Cardiac fibroblast (primary cell): ENCODE results near the gene RAE1.

Experiments
- DNase-seq, 2 donors: peaks; one replicate each; pipeline versions ENCODE4 v3.0.0 to v3.0.0-alpha.2; 2010; ENCODE audit warnings: low read depth in 2 of 2
- H3K4me3 ChIP-seq, 2 donors: replicated peaks in 1 of 2; 1 replicate in 1 of 2; 2 replicates in 1 of 2; pipeline ENCODE4 v1.5.1; 2011; ENCODE audit warnings: low read depth in 2 of 2, low read length in 2 of 2, mild to moderate bottlenecking in 2 of 2, moderate library complexity in 1 of 2
- CTCF ChIP-seq: IDR thresholded peaks from one replicate; pipeline ENCODE4 v1.5.1; 2011; ENCODE audit warnings: low read depth, mild to moderate bottlenecking, low read length, inconsistent platforms

Gene RAE1

GRCh38 chr20:57372157-57372556 lies 21.1 kb downstream of the RAE1 start:
- H3K4me3 ChIP-seq, result no peak overlapping the region
- TF ChIP-seq CTCF, result no peak
- no peak for DNase-seq

- no peak for DNase-seq
- TF ChIP-seq CTCF, result no peak
- H3K4me3 ChIP-seq, result no peak overlapping the region
Measured at GRCh38 chr20:57372581-57373350, 21.7 kb downstream of the RAE1 start.

- no peak for TF ChIP-seq CTCF
- H3K4me3 ChIP-seq, result no peak overlapping the region
- DNase-seq, result no peak
Measured at GRCh38 chr20:57374343-57374930, 23.4 kb downstream of the RAE1 start.

DNA sequence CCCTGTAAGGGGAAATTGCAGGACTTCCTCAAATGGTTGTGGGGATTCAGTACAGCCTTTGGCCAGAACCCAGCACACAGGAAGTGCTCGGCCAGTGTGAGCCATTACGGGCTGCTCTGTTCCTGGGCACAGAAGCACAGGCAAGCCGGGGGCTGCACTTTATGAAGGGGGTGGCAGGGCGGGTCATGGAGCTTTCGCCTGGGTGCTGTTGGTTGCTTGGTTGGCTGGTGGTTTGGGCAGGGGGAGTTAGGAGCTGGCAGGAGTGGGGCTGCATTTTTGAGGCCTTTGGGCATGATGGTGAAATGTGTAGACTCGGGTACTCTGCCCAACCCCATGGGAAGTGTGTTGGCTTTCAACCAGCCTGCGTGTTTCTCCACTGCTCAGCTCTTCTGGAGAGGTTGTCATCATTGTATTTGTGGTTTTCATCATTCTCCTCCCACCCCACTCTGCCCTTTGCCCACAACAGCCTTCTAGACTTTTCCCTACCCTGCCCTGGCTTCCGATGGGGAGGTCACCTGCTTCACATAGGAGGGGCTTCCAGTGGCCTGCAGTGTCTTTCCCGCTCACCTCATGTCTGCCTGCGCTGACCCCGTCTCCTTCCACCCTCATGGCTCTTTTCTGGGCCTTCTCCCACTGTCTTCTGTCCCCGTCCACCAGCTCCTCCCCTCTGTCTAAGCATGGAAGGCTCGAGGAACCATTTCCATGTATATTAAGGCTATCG lies 24.0 kb downstream of the RAE1 start:
- no peak overlapping the region for H3K4me3 ChIP-seq
- DNase-seq, result no peak
- TF ChIP-seq CTCF, result no peak

DNA sequence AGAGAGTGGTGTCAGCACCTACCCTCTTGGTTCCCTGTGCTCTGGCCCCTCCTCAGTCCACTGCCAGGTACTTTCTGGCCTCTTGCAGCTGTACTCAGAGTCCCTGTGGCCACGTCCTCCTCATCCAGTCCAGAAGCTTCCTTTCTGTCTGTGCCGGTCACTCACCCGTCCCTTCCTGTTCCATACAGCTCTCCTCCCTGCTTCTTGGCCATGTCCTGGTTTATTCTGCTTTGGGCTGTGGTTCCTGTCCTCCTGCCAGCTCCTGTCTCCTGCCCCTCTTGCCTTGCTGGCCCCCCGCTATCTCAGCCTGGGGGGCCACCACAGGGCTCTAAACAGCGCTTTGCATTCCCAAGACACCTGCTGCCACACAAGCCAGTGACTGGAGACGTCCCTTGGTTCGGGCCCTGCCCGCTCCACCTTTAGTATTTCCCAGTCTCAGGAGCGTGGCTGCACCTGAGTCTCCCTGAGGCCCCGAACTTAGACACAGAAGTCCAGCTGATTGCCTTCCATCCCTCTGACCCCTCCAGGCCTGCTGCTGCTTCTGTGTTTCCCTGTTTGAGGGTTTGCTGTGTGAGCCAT lies 24.7 kb downstream of the RAE1 start:
- no peak for TF ChIP-seq CTCF
- H3K4me3 ChIP-seq, result no peak overlapping the region
- DNase-seq, result no peak

GRCh38 chr20:57377350-57377749 lies 26.3 kb downstream of the RAE1 start:
- DNase-seq, result no peak
- no peak for TF ChIP-seq CTCF
- H3K4me3 ChIP-seq, result no peak overlapping the region
